CD4-positive, alpha-beta memory T cell (primary cell): ENCODE measurements around the gene POGK. TPM values are rescaled to one million over a fixed set of nuclear protein-coding genes. Genes with fewer than 3 reads are reported as not detected.
A peak's percentile ranks its signal among the peaks of the same experiment; 100 is the strongest.

ENCODE experiments used
- CTCF ChIA-PET: fragments of 350-600 bp; sonication (Branson Sonifier 250); formaldehyde crosslinking; loops from one replicate; lab custom pipeline; 2021; ENCODE audit warnings: inconsistent platforms; ENCODE audit not compliant: partially characterized antibody; lab: Charles Lee
- POLR2A ChIA-PET: fragments of 350-600 bp; sonication (Branson Sonifier 250); formaldehyde crosslinking; loops from one replicate; lab custom pipeline; 2021; ENCODE audit not compliant: partially characterized antibody; lab: Charles Lee
- DNase-seq, 5 donors: peaks; one replicate each; pipeline versions ENCODE4 v3.0.0 to v3.0.0-alpha.2; 2020 to 2022; ENCODE audit warnings: mixed read lengths in 1 of 5
- H3K27ac ChIP-seq: one replicate; pipeline ENCODE4 v1.7.0; 2013; ENCODE audit warnings: low read depth, low read length
- H3K27me3 ChIP-seq: 2 replicates; pipeline ENCODE4 v1.7.0; 2013; ENCODE audit warnings: mild to moderate bottlenecking, low read length, moderate library complexity; ENCODE audit not compliant: insufficient read depth
- H3K36me3 ChIP-seq: 2 replicates; pipeline ENCODE4 v1.7.0; 2013; ENCODE audit warnings: mild to moderate bottlenecking, low read length, moderate library complexity; ENCODE audit not compliant: insufficient read depth
- H3K4me1 ChIP-seq: 2 replicates; pipeline ENCODE4 v1.7.0; 2013; ENCODE audit warnings: mild to moderate bottlenecking, low read length, moderate library complexity; ENCODE audit not compliant: insufficient read depth
- H3K4me3 ChIP-seq, 2 donors: one replicate each; pipeline ENCODE4 v1.7.0; 2013; ENCODE audit warnings: low read length in 2 of 2, mild to moderate bottlenecking in 1 of 2
- H3K9me3 ChIP-seq, 2 donors: one replicate each; pipeline ENCODE4 v1.7.0; 2013; ENCODE audit warnings: low read length in 2 of 2, control low read depth in 1 of 2; ENCODE audit not compliant: control insufficient read depth in 1 of 2
- H3K27ac Mint-ChIP-seq, 7 donors: one replicate each; pipeline ENCODE4 v1.8.0; 2020 to 2021; ENCODE audit warnings: mixed read lengths in 7 of 7, mild to moderate bottlenecking in 6 of 7, inconsistent platforms in 3 of 7, moderate library complexity in 3 of 7
- H3K27me3 Mint-ChIP-seq, 2 donors: one replicate each; pipeline ENCODE4 v1.8.0; 2020 to 2021; ENCODE audit warnings: mixed read lengths in 2 of 2
- H3K36me3 Mint-ChIP-seq, 2 donors: one replicate each; pipeline ENCODE4 v1.8.0; 2020 to 2021; ENCODE audit warnings: mixed read lengths in 2 of 2, inconsistent platforms in 1 of 2, mild to moderate bottlenecking in 1 of 2
- H3K4me1 Mint-ChIP-seq, 4 donors: one replicate each; pipeline ENCODE4 v1.8.0; 2020 to 2021; ENCODE audit warnings: mixed read lengths in 4 of 4, mild to moderate bottlenecking in 1 of 4
- H3K4me3 Mint-ChIP-seq, 8 donors: one replicate each; pipeline ENCODE4 v1.8.0; 2020 to 2021; ENCODE audit warnings: mixed read lengths in 8 of 8, mild to moderate bottlenecking in 7 of 8, moderate library complexity in 6 of 8, inconsistent platforms in 3 of 8
- H3K9me3 Mint-ChIP-seq, 8 donors: one replicate each; pipeline ENCODE4 v1.8.0; 2020 to 2021; ENCODE audit warnings: mixed read lengths in 8 of 8, mild to moderate bottlenecking in 5 of 8, inconsistent platforms in 3 of 8, moderate library complexity in 1 of 8
- intact Hi-C: fragments of 100-400 bp; cut with micrococcal nuclease; formaldehyde crosslinking; loops from one replicate; pipeline ENCODE4 v1.15.1; 2023
- polyA plus RNA-seq, 2 donors: library from polyadenylated mRNA; unstranded; fragments of 300-500 nt; fragmentation: Illumina TruSeq; gene quantifications; one replicate each; pipeline ENCODE4 v1.2.3, GENCODE V29; 2021
- total RNA-seq, 2 experiments: library from RNA; stranded (reverse); gene quantifications; one replicate each; pipeline ENCODE4 v1.2.3, GENCODE V29; 2021

Gene POGK
- total and polyA plus RNA-seq, 4 experiments from 2014 or later: 6.7 to 44.3 (median 30.1) TPM

- Mint-ChIP-seq H3K4me1 (peaks cover 11 to 33% (median 19%) of the 10 kb centered on the region in 4 donors), H3K4me3 (no peak overlapping the region), H3K36me3 (peaks cover 45 to 91% of the 10 kb centered on the region in 2 donors), H3K27me3 (no peaks in the 10 kb centered on the region), H3K9me3 (no peaks in the 10 kb centered on the region), H3K27ac (peak overlapping the region in 5 of 7 donors; percentile 16 to 57 (median 26))
- no peak for DNase-seq
- Histone ChIP-seq H3K27me3 (no peaks in the 10 kb centered on the region), H3K36me3 (peaks cover 64% of the 10 kb centered on the region), H3K4me1 (no peaks in the 10 kb centered on the region), H3K9me3 (no peaks in the 10 kb centered on the region), H3K27ac (no peak overlapping the region), H3K4me3 (no peak overlapping the region)
- intact Hi-C loops: no loop called here
- POLR2A ChIA-PET: interaction anchor here (1.2 to 1.5 kb wide), 2 partner anchors 14 to 23 kb away, joined by 3 to 5 read pairs; partner anchors contain the start of genes POGK and TADA1
- CTCF ChIA-PET: no interaction called here
Measured at GRCh38 chr1:166852918-166853317, 13.6 kb downstream of the POGK start.

GRCh38 chr1:166855558-166855957 lies 16.3 kb downstream of the POGK start:
- peak overlapping the region in 3 of 7 donors; percentile 11 to 33 (median 19) for H3K27ac Mint-ChIP-seq
- POLR2A ChIA-PET: interaction anchor here (1.1 kb wide), 1 partner anchor 17 kb away, joined by 4 read pairs; the partner anchor contains the start of gene POGK
- H3K9me3 Mint-ChIP-seq: no peaks in the 10 kb centered on the region

GRCh38 chr1:166857995-166858394 lies 18.7 kb downstream of the POGK start:
- no peaks in the 10 kb centered on the region for H3K9me3 Mint-ChIP-seq
- peaks cover 1 to 23% (median 10%) of the 10 kb centered on the region in 4 donors for H3K4me1 Mint-ChIP-seq
- ChIA-PET POLR2A (interaction anchor here (1.3 kb wide), 1 partner anchor 19 kb away, joined by 3 read pairs; the partner anchor contains the start of gene POGK), CTCF (no interaction called here)
- intact Hi-C loops: no loop called here
- no peak for DNase-seq
- H3K36me3 ChIP-seq: peaks cover 39% of the 10 kb centered on the region
- no peaks in the 10 kb centered on the region for H3K27me3 ChIP-seq
- H3K4me3 Mint-ChIP-seq: no peak overlapping the region
- no peaks in the 10 kb centered on the region for H3K27me3 Mint-ChIP-seq
- peaks cover 34 to 87% of the 10 kb centered on the region in 2 donors for H3K36me3 Mint-ChIP-seq
- no peak overlapping the region for H3K4me3 ChIP-seq
- H3K27ac ChIP-seq: no peak overlapping the region
- no peaks in the 10 kb centered on the region for H3K9me3 ChIP-seq
- H3K4me1 ChIP-seq: no peaks in the 10 kb centered on the region
- H3K27ac Mint-ChIP-seq: peak overlapping the region in 5 of 7 donors; percentile 25 to 87 (median 61)

More at GRCh38 chr1:166855558-166855957, 16.3 kb downstream of the POGK start:
- Mint-ChIP-seq H3K36me3 (peaks cover 33 to 86% of the 10 kb centered on the region in 2 donors), H3K27me3 (no peaks in the 10 kb centered on the region), H3K4me3 (no peak overlapping the region), H3K4me1 (peaks cover 8 to 28% (median 19%) of the 10 kb centered on the region in 4 donors)
- intact Hi-C loops: no loop called here
- H3K27me3 ChIP-seq: no peaks in the 10 kb centered on the region
- no peak overlapping the region for H3K4me3 ChIP-seq
- CTCF ChIA-PET: interaction anchor here (1.2 to 1.3 kb wide), 2 partner anchors 12 to 24 kb away, joined by 3 to 4 read pairs; no protein-coding TSS in a partner anchor
- no peak for DNase-seq
- H3K36me3 ChIP-seq: peaks cover 46% of the 10 kb centered on the region
- H3K27ac ChIP-seq: no peak overlapping the region
- H3K9me3 ChIP-seq: no peaks in the 10 kb centered on the region
- H3K4me1 ChIP-seq: no peaks in the 10 kb centered on the region

GRCh38 chr1:166858726-166859419 lies 19.6 kb downstream of the POGK start:
- Mint-ChIP-seq H3K36me3 (peaks cover 34 to 85% of the 10 kb centered on the region in 2 donors), H3K27ac (peak overlapping the region in 6 of 7 donors; percentile 7 to 84 (median 24)), H3K4me1 (peaks cover 0 to 20% (median 7%) of the 10 kb centered on the region in 4 donors), H3K27me3 (no peaks in the 10 kb centered on the region), H3K4me3 (no peak overlapping the region), H3K9me3 (no peaks in the 10 kb centered on the region)
- ChIA-PET CTCF (no interaction called here), POLR2A (interaction anchor here (0.7 to 1.3 kb wide), 2 partner anchors 20 to 182 kb away, joined by 3 read pairs; partner anchors contain the start of gene POGK)
- Histone ChIP-seq H3K27ac (no peak overlapping the region), H3K27me3 (no peaks in the 10 kb centered on the region), H3K4me1 (no peaks in the 10 kb centered on the region), H3K36me3 (peaks cover 39% of the 10 kb centered on the region), H3K9me3 (no peaks in the 10 kb centered on the region), H3K4me3 (no peak overlapping the region)
- no peak for DNase-seq
- intact Hi-C loops: no loop called here

- H3K9me3 ChIP-seq: no peaks in the 10 kb centered on the region
- Mint-ChIP-seq H3K9me3 (no peaks in the 10 kb centered on the region), H3K27me3 (no peaks in the 10 kb centered on the region), H3K27ac (peak overlapping the region in 4 of 7 donors; percentile 14 to 84 (median 26)), H3K4me1 (peaks cover 0 to 13% (median 7%) of the 10 kb centered on the region in 4 donors), H3K36me3 (peaks cover 32 to 84% of the 10 kb centered on the region in 2 donors), H3K4me3 (no peak overlapping the region)
- CTCF ChIA-PET: interaction anchor here (1.0 kb wide), 1 partner anchor 37 kb away, joined by 3 read pairs; no protein-coding TSS in a partner anchor
- DNase-seq: no peak
- H3K27me3 ChIP-seq: no peaks in the 10 kb centered on the region
- peaks cover 36% of the 10 kb centered on the region for H3K36me3 ChIP-seq
- no peak overlapping the region for H3K4me3 ChIP-seq
- H3K27ac ChIP-seq: no peak overlapping the region
- intact Hi-C loops: no loop called here
- no peaks in the 10 kb centered on the region for H3K4me1 ChIP-seq
- POLR2A ChIA-PET: interaction anchor here (0.7 kb wide), 1 partner anchor 181 kb away, joined by 3 read pairs; no protein-coding TSS in a partner anchor
Measured at GRCh38 chr1:166859597-166859996, 20.3 kb downstream of the POGK start.

- no peaks in the 10 kb centered on the region for H3K4me1 ChIP-seq
- H3K27ac Mint-ChIP-seq: no peak overlapping the region
- H3K27ac ChIP-seq: no peak overlapping the region
- H3K27me3 Mint-ChIP-seq: no peaks in the 10 kb centered on the region
- no peak overlapping the region for H3K4me3 ChIP-seq
- H3K36me3 ChIP-seq: peaks cover 21% of the 10 kb centered on the region
- peaks cover 10 to 28% (median 21%) of the 10 kb centered on the region in 4 donors for H3K4me1 Mint-ChIP-seq
- no peak overlapping the region for H3K4me3 Mint-ChIP-seq
- no peaks in the 10 kb centered on the region for H3K27me3 ChIP-seq
- no peaks in the 10 kb centered on the region for H3K9me3 ChIP-seq
- intact Hi-C loops: no loop called here
- ChIA-PET CTCF (no interaction called here), POLR2A (interaction anchor here (0.9 kb wide), 1 partner anchor 10 kb away, joined by 3 read pairs; no protein-coding TSS in a partner anchor)
- DNase-seq: no peak
- H3K36me3 Mint-ChIP-seq: peaks cover 48 to 65% of the 10 kb centered on the region in 2 donors
- no peaks in the 10 kb centered on the region for H3K9me3 Mint-ChIP-seq
Measured at GRCh38 chr1:166865926-166866325, 26.7 kb downstream of the POGK start.

- Histone ChIP-seq H3K4me1 (peaks cover 15% of the 10 kb centered on the region), H3K4me3 (no peak overlapping the region), H3K27ac (peak overlapping the region; percentile 7), H3K36me3 (peaks cover 9% of the 10 kb centered on the region), H3K9me3 (no peaks in the 10 kb centered on the region), H3K27me3 (no peaks in the 10 kb centered on the region)
- Mint-ChIP-seq H3K9me3 (no peaks in the 10 kb centered on the region), H3K4me3 (no peak overlapping the region), H3K36me3 (peaks cover 22 to 42% of the 10 kb centered on the region in 2 donors), H3K4me1 (peaks cover 22 to 53% (median 40%) of the 10 kb centered on the region in 4 donors), H3K27ac (peak overlapping the region in 3 of 7 donors; percentile 23 to 38 (median 25)), H3K27me3 (no peaks in the 10 kb centered on the region)
- ChIA-PET POLR2A (interaction anchor here (0.9 kb wide), 1 partner anchor 29 kb away, joined by 3 read pairs; the partner anchor contains the start of gene POGK), CTCF (interaction anchor here (1.0 kb wide), 1 partner anchor 191 kb away, joined by 3 read pairs; no protein-coding TSS in a partner anchor)
- no peak for DNase-seq
- intact Hi-C loops: no loop called here
Measured at GRCh38 chr1:166868639-166869038, 29.4 kb downstream of the POGK start.
